DOHH2 (cell line): ENCODE measurements around the gene CDH4.

Experiments
- H3F3A ChIP-seq: fragments of 200-600 bp; sonication (generic), shearing (Covaris generic); 2 replicates; pipeline ENCODE4 v1.6.0; 2016; ENCODE audit warnings: antibody characterized with exemption, mild to moderate bottlenecking; ENCODE audit not compliant: control insufficient read depth, insufficient read depth
- H3K27ac ChIP-seq: fragments of 200-600 bp; sonication (generic); 2 replicates; pipeline ENCODE4 v1.5.1; 2014; ENCODE audit warnings: low read depth, mild to moderate bottlenecking, low read length, moderate library complexity
- H3K27me3 ChIP-seq: fragments of 200-600 bp; sonication (generic); 2 replicates; pipeline ENCODE4 v1.6.1; 2014; ENCODE audit warnings: mild to moderate bottlenecking, low read length, mixed read lengths; ENCODE audit not compliant: control insufficient read depth
- H3K36me3 ChIP-seq: fragments of 200-600 bp; sonication (generic); 2 replicates; pipeline ENCODE4 v1.6.1; 2014; ENCODE audit warnings: mild to moderate bottlenecking, low read length, moderate library complexity, mixed read lengths; ENCODE audit not compliant: control insufficient read depth
- H3K4me1 ChIP-seq: fragments of 200-600 bp; sonication (generic); 2 replicates; pipeline ENCODE4 v1.6.1; 2014; ENCODE audit warnings: mild to moderate bottlenecking, low read length, mixed read lengths; ENCODE audit not compliant: control insufficient read depth
- H3K4me2 ChIP-seq: fragments of 200-600 bp; sonication (generic); 2 replicates; pipeline ENCODE4 v1.6.0; 2014; ENCODE audit warnings: mild to moderate bottlenecking, low read length, moderate library complexity
- H3K4me3 ChIP-seq: fragments of 200-600 bp; sonication (generic); 2 replicates; pipeline ENCODE4 v1.5.1; 2014; ENCODE audit warnings: mild to moderate bottlenecking, low read length, mixed read lengths
- H3K79me2 ChIP-seq: fragments of 200-600 bp; sonication (generic); 2 replicates; pipeline ENCODE4 v1.6.1; 2014; ENCODE audit warnings: mild to moderate bottlenecking, low read length, mixed read lengths; ENCODE audit not compliant: control insufficient read depth
- H3K9me2 ChIP-seq: fragments of 200-600 bp; sonication (generic); replicated peaks from 2 replicates; pipeline ENCODE4 v1.6.1; 2014; ENCODE audit warnings: mild to moderate bottlenecking, low read length, mixed read lengths; ENCODE audit not compliant: control insufficient read depth
- H3K9me3 ChIP-seq: fragments of 200-600 bp; sonication (generic); 2 replicates; pipeline ENCODE4 v1.6.1; 2014; ENCODE audit warnings: antibody characterized with exemption, low read length, mixed read lengths; ENCODE audit not compliant: control insufficient read depth, insufficient read depth
- H4K20me1 ChIP-seq: fragments of 200-600 bp; sonication (generic); 2 replicates; pipeline ENCODE4 v1.6.0; 2014; ENCODE audit warnings: low read depth, mild to moderate bottlenecking, antibody characterized with exemption, low read length, moderate library complexity; ENCODE audit not compliant: control insufficient read depth, insufficient read depth
- EZH2phosphoT487 ChIP-seq: fragments of 200-600 bp; sonication (generic); IDR thresholded peaks from 2 replicates; pipeline ENCODE4 v1.6.1; 2017; ENCODE audit warnings: borderline replicate concordance, mild to moderate bottlenecking, antibody characterized with exemption, low read length, moderate library complexity, mixed read lengths
- TF ChIP-seq, protein P1 (sequence below): fragments of 200-600 bp; sonication (generic); IDR thresholded peaks from one replicate; pipeline ENCODE4 v1.5.1; 2014; ENCODE audit warnings: antibody characterized with exemption, mild to moderate bottlenecking, low read depth, low read length; ENCODE audit not compliant: poor library complexity, severe bottlenecking

Gene CDH4

DNA sequence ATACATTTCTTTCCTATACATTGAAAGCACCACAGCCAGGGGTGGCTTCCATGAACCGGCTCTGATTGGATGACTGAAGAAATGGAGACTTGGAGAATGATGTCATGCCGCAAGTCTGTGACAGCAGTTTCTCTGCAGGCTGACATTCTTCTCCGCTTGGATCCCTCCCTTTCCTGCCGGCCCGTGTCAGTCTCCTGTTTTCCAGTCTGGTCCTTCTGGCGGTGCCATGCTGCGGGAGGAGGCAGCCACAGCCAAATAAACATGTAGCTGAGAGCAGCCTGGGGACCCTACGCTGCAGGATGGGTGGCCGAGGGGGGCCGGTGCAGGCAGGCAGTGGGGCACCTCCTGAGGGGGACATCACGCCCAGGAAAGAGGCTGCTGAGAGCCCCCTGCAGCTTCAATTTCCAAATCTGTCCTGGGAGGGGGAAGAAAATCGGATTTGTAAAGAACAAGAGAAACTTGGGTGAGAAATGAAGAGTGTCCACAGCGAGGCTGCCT is 635.6 kb downstream of the CDH4 start:
- Histone ChIP-seq H3K4me1 (peaks cover 5% of the 10 kb centered on the region), H3K79me2 (no peaks in the 10 kb centered on the region), H3F3A (no peaks in the 10 kb centered on the region), H3K4me2 (no peak overlapping the region), H3K36me3 (no peaks in the 10 kb centered on the region), H3K27me3 (no peaks in the 10 kb centered on the region), H3K9me3 (no peaks in the 10 kb centered on the region), H3K4me3 (no peak overlapping the region), H3K27ac (no peak overlapping the region), H4K20me1 (no peaks in the 10 kb centered on the region), H3K9me2 (no peaks in the 10 kb centered on the region)
- TF ChIP-seq, protein P1, sequence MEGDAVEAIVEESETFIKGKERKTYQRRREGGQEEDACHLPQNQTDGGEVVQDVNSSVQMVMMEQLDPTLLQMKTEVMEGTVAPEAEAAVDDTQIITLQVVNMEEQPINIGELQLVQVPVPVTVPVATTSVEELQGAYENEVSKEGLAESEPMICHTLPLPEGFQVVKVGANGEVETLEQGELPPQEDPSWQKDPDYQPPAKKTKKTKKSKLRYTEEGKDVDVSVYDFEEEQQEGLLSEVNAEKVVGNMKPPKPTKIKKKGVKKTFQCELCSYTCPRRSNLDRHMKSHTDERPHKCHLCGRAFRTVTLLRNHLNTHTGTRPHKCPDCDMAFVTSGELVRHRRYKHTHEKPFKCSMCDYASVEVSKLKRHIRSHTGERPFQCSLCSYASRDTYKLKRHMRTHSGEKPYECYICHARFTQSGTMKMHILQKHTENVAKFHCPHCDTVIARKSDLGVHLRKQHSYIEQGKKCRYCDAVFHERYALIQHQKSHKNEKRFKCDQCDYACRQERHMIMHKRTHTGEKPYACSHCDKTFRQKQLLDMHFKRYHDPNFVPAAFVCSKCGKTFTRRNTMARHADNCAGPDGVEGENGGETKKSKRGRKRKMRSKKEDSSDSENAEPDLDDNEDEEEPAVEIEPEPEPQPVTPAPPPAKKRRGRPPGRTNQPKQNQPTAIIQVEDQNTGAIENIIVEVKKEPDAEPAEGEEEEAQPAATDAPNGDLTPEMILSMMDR = no peak
- no peak for TF ChIP-seq EZH2phosphoT487

DNA sequence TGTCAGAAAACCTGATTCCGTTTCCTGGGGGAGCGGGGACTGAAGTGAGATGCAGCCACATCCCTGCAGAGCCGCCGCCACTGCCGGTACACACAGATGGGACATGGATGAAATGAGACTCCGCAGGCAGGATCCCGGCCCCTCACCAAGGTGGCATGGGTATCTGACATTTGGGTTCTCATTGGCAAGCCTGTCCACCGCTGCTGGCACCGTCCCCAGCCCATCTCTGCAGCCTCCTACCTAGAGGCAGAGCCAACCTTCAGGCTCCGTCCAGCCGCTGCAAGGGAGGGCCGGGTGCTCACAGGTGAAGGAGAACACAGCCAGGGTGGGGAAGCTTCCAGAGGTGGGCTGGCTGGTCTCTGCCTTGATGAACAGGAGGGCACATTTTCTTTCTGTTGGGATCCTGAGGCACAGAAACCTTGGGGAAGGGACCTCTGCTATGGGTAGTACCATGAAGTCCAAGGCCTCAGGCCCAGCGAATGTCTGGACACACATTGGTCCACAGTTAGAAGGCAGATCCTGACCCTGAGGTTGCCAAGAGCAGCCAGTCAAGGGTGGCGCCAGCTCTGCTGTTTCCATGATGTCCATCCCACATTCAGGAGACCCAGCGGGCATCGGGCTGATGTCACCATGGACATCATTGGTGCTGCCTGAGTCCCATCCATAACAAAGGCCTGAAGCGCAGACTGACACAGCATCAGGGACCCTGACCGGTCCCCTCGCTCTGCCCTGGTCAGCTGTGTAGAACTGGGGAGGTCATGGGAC is 636.2 kb downstream of the CDH4 start:
- no peak overlapping the region for H3K4me3 ChIP-seq
- no peaks in the 10 kb centered on the region for H3K27me3 ChIP-seq
- no peaks in the 10 kb centered on the region for H3F3A ChIP-seq
- H3K36me3 ChIP-seq = no peaks in the 10 kb centered on the region
- no peaks in the 10 kb centered on the region for H3K79me2 ChIP-seq
- no peak for TF ChIP-seq EZH2phosphoT487
- TF ChIP-seq, protein P1 = no peak
- H3K27ac ChIP-seq = no peak overlapping the region
- H3K9me2 ChIP-seq = no peaks in the 10 kb centered on the region
- no peaks in the 10 kb centered on the region for H3K9me3 ChIP-seq
- peaks cover 5% of the 10 kb centered on the region for H3K4me1 ChIP-seq
- H4K20me1 ChIP-seq = no peaks in the 10 kb centered on the region
- no peak overlapping the region for H3K4me2 ChIP-seq

DNA sequence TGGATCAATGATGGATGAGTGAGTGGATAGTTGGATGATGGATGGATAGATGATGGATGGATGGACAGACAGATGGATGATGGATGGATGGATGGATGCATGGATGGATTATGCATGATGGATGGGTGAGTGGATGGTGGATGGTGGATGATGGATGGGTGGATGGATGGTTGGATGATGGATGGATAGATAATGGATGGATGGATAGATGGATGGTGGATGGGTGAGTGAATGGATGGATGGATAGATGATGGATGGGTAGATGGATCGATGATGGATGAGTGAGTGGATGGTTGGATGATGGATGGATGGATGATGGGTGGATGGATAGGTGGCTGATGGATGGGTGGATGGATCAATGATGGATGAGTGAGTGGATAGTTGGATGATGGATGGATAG is 637.6 kb downstream of the CDH4 start:
- Histone ChIP-seq H3K4me1 (peaks cover 5% of the 10 kb centered on the region), H3F3A (no peaks in the 10 kb centered on the region), H3K9me2 (no peaks in the 10 kb centered on the region), H3K79me2 (no peaks in the 10 kb centered on the region), H3K4me3 (no peak overlapping the region), H3K36me3 (no peaks in the 10 kb centered on the region), H4K20me1 (no peaks in the 10 kb centered on the region), H3K27me3 (no peaks in the 10 kb centered on the region), H3K4me2 (no peak overlapping the region), H3K9me3 (no peaks in the 10 kb centered on the region), H3K27ac (no peak overlapping the region)
- TF ChIP-seq EZH2phosphoT487 = no peak
- TF ChIP-seq, protein P1 = no peak
